ENCODE results near the gene SIL1. TPM values are rescaled to one million over a fixed set of nuclear protein-coding genes. Genes with fewer than 3 reads are reported as not detected.

SIL1 gene
- total RNA-seq, 1 donor from 2014 or later, result 35.6 TPM

DNA sequence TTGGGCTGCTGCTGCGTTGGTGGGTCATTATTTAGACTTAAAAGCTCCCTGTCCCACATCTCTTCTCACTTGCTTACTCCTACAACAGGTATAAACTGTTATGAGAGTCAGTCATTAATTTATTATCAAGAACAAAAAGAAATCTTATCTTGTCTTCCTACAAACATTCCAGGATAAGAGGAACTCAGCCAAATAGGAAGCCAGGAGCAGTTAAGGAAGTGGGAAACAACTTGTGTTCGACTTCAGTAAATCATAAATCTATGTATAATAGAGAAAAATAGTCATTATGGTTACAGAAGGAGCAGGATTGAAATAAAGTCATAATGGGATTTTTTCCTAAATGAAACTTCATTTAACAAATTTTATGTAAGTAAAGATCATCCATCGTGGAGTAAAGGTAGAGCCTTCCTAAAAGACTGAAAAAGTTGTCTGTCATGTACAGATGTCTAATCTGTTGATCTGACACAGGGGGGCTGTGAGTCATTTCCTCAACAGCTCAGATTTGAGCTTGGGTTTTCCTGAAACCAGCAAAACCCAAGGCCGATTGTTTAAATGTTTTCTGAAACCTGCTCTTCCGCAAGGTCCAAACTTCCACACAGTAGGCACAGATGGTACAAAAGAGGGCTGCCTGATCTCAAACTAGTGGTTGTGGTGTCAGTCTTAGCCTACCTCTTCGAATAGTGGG, 297.7 kb downstream of the SIL1 start:
- Histone ChIP-seq H3K4me3 (no peak overlapping the region), H3K27ac (no peak overlapping the region), H3K27me3 (no peaks in the 10 kb centered on the region), H3K4me1 (no peaks in the 10 kb centered on the region), H3K36me3 (peaks cover 0 to 16% of the 10 kb centered on the region in 2 donors), H3K9me3 (no peaks in the 10 kb centered on the region)
- intact Hi-C loops (cut with DNase I), result no loop called here
- peak in 1 of 2 donors; percentile 18 for TF ChIP-seq POLR2AphosphoS5 (IDR thresholded peaks at IDR 0.05; ENCODE audit: insufficient read depth in 1 of 2, low read depth in 1 of 2)
- TF ChIP-seq POLR2A (IDR thresholded peaks at IDR 0.05), result no peak
- no peak for DNase-seq (ENCODE audit: extremely low spot score in 2 of 2)

GRCh38 chr5:138898742-138899141, 299.4 kb downstream of the SIL1 start:
- Histone ChIP-seq H3K9me3 (no peaks in the 10 kb centered on the region), H3K36me3 (peaks cover 0 to 5% of the 10 kb centered on the region in 2 donors), H3K27ac (no peak overlapping the region), H3K4me1 (no peaks in the 10 kb centered on the region), H3K27me3 (no peaks in the 10 kb centered on the region), H3K4me3 (no peak overlapping the region)
- intact Hi-C loops (cut with DNase I), result no loop called here
- TF ChIP-seq POLR2AphosphoS5 (IDR thresholded peaks at IDR 0.05; ENCODE audit: insufficient read depth in 1 of 2, low read depth in 1 of 2), result no peak
- TF ChIP-seq POLR2A (IDR thresholded peaks at IDR 0.05), result no peak
- TF ChIP-seq, protein P1, sequence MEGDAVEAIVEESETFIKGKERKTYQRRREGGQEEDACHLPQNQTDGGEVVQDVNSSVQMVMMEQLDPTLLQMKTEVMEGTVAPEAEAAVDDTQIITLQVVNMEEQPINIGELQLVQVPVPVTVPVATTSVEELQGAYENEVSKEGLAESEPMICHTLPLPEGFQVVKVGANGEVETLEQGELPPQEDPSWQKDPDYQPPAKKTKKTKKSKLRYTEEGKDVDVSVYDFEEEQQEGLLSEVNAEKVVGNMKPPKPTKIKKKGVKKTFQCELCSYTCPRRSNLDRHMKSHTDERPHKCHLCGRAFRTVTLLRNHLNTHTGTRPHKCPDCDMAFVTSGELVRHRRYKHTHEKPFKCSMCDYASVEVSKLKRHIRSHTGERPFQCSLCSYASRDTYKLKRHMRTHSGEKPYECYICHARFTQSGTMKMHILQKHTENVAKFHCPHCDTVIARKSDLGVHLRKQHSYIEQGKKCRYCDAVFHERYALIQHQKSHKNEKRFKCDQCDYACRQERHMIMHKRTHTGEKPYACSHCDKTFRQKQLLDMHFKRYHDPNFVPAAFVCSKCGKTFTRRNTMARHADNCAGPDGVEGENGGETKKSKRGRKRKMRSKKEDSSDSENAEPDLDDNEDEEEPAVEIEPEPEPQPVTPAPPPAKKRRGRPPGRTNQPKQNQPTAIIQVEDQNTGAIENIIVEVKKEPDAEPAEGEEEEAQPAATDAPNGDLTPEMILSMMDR (IDR thresholded peaks at IDR 0.05), result no peak
- no peak for DNase-seq (ENCODE audit: extremely low spot score in 2 of 2)

- Histone ChIP-seq H3K27ac (no peak overlapping the region), H3K4me1 (no peaks in the 10 kb centered on the region), H3K27me3 (no peaks in the 10 kb centered on the region), H3K4me3 (no peak overlapping the region), H3K9me3 (no peaks in the 10 kb centered on the region), H3K36me3 (peaks cover 0 to 5% of the 10 kb centered on the region in 2 donors)
- DNase-seq (ENCODE audit: extremely low spot score in 2 of 2), result no peak
- intact Hi-C loops (cut with DNase I), result no loop called here
- TF ChIP-seq POLR2A (IDR thresholded peaks at IDR 0.05) (no peak), POLR2AphosphoS5 (IDR thresholded peaks at IDR 0.05; ENCODE audit: insufficient read depth in 1 of 2, low read depth in 1 of 2) (no peak)
- TF ChIP-seq, protein P1 (IDR thresholded peaks at IDR 0.05), result no peak
These were observed 299.9 kb downstream of the SIL1 start for GRCh38 chr5:138898299-138898698.

Small RNA genes within 50 kb of the gene (small RNA-seq; reads per million reads assigned to genes)
- gene RNU6-572P, result not detected

Other genes with a start within 250 kb of the SIL1 start
- gene MATR3, start 95.4 kb upstream of the SIL1 start, total RNA-seq, result 126 TPM
- 66.0 TPM for gene PAIP2, start 143.5 kb upstream of the SIL1 start, total RNA-seq
- gene SLC23A1, start 184.9 kb upstream of the SIL1 start, total RNA-seq, result not detected
- gene MZB1, start 191.5 kb upstream of the SIL1 start, total RNA-seq, result not detected
- 2.5 TPM for gene PROB1, start 196.7 kb upstream of the SIL1 start, total RNA-seq
- gene SPATA24, start 205.7 kb upstream of the SIL1 start, total RNA-seq, result 12.3 TPM
- gene DNAJC18, start 241.2 kb upstream of the SIL1 start, total RNA-seq, result 7.6 TPM

Measured in vagina (tissue), 2 donors.